Suprapubic skin (tissue), 4 donors: ENCODE data around the gene CEP95. TPM values are rescaled to one million over a fixed set of nuclear protein-coding genes. Genes with fewer than 3 reads are reported as not detected.
A peak's percentile ranks its signal among the peaks of the same experiment; 100 is the strongest.
"Not testable (repeated sequence)": the region's sequence is repeated elsewhere in the genome, so short reads cannot be mapped to it uniquely, and the experiment has no call there.

Source experiments
- DNase-seq, 2 donors: peaks; one replicate each; pipeline ENCODE4 v3.0.0-alpha.2; 2019; ENCODE audit warnings: low spot score in 2 of 2
- H3K27ac ChIP-seq: fragments of 200-600 bp; sonication (generic); one replicate; pipeline ENCODE4 v1.5.1; 2019
- H3K27me3 ChIP-seq: fragments of 200-600 bp; sonication (generic); one replicate; pipeline ENCODE4 v1.5.1; 2019
- H3K36me3 ChIP-seq: fragments of 200-600 bp; sonication (generic); one replicate; pipeline ENCODE4 v1.5.1; 2019
- H3K4me1 ChIP-seq: fragments of 200-600 bp; sonication (generic); one replicate; pipeline ENCODE4 v1.5.1; 2019
- H3K4me3 ChIP-seq: fragments of 200-600 bp; sonication (generic); one replicate; pipeline ENCODE4 v1.5.1; 2019; ENCODE audit warnings: mild to moderate bottlenecking
- H3K9me3 ChIP-seq: fragments of 200-600 bp; sonication (generic); one replicate; pipeline ENCODE4 v1.5.1; 2019
- EP300 ChIP-seq: sonication (generic); formaldehyde crosslinking; IDR thresholded peaks from one replicate; pipeline ENCODE4 v1.6.1; 2017; ENCODE audit warnings: antibody characterized with exemption
- POLR2A ChIP-seq, 2 donors: fragments of 450-650 bp; IDR thresholded peaks; one replicate each; pipeline ENCODE4 v1.6.1; 2017; ENCODE audit warnings: antibody characterized with exemption in 2 of 2, mild to moderate bottlenecking in 2 of 2, moderate library complexity in 2 of 2
- POLR2AphosphoS5 ChIP-seq, 3 donors: sonication (generic); formaldehyde crosslinking; IDR thresholded peaks; one replicate each; pipeline ENCODE4 v1.6.1; 2017; ENCODE audit warnings: antibody characterized with exemption in 3 of 3
- WGBS: methylation state at CpG from one replicate; pipeline ENCODE4 v1.1.5; 2018; 5-methylcytosine and 5-hydroxymethylcytosine counted together
- total RNA-seq, 4 donors: library from RNA; depleted of rRNA; stranded (reverse); fragments of >200 nt; gene quantifications; one replicate each; pipeline ENCODE4 v1.1.0, GENCODE V29; 2016
- TF ChIP-seq, protein P1 (sequence below), 2 donors: fragments of 200-600 bp in 1 of 2; fragments of 450-650 bp in 1 of 2; sonication (generic) in 1 of 2; IDR thresholded peaks; one replicate each; pipeline ENCODE4 v1.5.1; 2016 to 2019; ENCODE audit warnings: antibody characterized with exemption in 2 of 2, mild to moderate bottlenecking in 1 of 2, moderate library complexity in 1 of 2

The CEP95 gene
- total RNA-seq, 4 donors from 2014 or later = 46.8 to 200 (median 61.5) TPM

- no peak overlapping the region for H3K27ac ChIP-seq
- no peak for DNase-seq
- no peak for TF ChIP-seq POLR2AphosphoS5 (IDR thresholded peaks at IDR 0.05)
- no peak for TF ChIP-seq EP300
- no peak for TF ChIP-seq POLR2A (IDR thresholded peaks at IDR 0.05)
- TF ChIP-seq, protein P1, sequence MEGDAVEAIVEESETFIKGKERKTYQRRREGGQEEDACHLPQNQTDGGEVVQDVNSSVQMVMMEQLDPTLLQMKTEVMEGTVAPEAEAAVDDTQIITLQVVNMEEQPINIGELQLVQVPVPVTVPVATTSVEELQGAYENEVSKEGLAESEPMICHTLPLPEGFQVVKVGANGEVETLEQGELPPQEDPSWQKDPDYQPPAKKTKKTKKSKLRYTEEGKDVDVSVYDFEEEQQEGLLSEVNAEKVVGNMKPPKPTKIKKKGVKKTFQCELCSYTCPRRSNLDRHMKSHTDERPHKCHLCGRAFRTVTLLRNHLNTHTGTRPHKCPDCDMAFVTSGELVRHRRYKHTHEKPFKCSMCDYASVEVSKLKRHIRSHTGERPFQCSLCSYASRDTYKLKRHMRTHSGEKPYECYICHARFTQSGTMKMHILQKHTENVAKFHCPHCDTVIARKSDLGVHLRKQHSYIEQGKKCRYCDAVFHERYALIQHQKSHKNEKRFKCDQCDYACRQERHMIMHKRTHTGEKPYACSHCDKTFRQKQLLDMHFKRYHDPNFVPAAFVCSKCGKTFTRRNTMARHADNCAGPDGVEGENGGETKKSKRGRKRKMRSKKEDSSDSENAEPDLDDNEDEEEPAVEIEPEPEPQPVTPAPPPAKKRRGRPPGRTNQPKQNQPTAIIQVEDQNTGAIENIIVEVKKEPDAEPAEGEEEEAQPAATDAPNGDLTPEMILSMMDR (IDR thresholded peaks at IDR 0.05) = no peak
- H3K27me3 ChIP-seq = no peaks in the 10 kb centered on the region
- H3K9me3 ChIP-seq = no peaks in the 10 kb centered on the region
- no peak overlapping the region for H3K4me3 ChIP-seq
- peaks cover 40% of the 10 kb centered on the region for H3K36me3 ChIP-seq
- 69% methylated on average over 3 of the region's 3 CpGs for whole genome bisulfite sequencing
- H3K4me1 ChIP-seq = peaks cover 27% of the 10 kb centered on the region
Observed at GRCh38 chr17:64491994-64492393, 14.8 kb upstream of the CEP95 start.

DNA sequence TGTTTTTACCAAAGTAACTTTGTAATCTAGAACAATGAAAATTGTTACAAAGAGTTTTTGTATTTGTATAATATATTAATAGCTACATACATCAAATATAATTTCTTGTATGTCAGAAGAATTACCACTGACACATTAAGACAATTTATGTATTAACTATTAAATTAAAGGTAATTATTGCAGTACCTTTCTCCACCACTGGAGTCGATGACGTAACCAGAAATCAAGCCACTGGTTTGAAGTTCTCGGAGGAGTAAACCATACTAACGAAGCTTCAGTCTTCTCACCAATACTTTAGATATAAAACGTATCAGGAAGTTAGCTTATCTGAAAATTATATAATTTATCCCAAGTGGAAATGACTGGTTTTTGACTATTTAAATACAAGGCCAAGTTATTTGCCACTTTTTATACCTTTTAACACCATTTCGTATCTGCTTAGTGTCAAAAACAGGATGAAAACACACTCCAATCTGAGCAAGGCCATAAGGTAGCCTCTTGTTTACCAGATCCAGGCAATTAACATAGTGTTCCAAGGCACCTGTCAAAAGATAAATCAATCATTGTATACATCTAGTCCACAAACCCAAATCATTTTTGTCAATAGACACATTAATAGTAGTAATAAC is 14.2 kb upstream of the CEP95 start:
- DNase-seq = no peak
- H3K4me3 ChIP-seq = no peak overlapping the region
- TF ChIP-seq, protein P1 (IDR thresholded peaks at IDR 0.05) = peak; percentile 37 to 57
- TF ChIP-seq POLR2A (IDR thresholded peaks at IDR 0.05) = no peak
- TF ChIP-seq POLR2AphosphoS5 (IDR thresholded peaks at IDR 0.05) = no peak
- no peak for TF ChIP-seq EP300
- peaks cover 37% of the 10 kb centered on the region for H3K36me3 ChIP-seq
- no peaks in the 10 kb centered on the region for H3K9me3 ChIP-seq
- H3K4me1 ChIP-seq = peaks cover 31% of the 10 kb centered on the region
- no peaks in the 10 kb centered on the region for H3K27me3 ChIP-seq
- 68% methylated on average over 6 of the region's 6 CpGs for WGBS
- no peak overlapping the region for H3K27ac ChIP-seq

GRCh38 chr17:64494121-64494520 is 12.7 kb upstream of the CEP95 start:
- Histone ChIP-seq H3K9me3 (no peaks in the 10 kb centered on the region), H3K27me3 (no peaks in the 10 kb centered on the region), H3K36me3 (peaks cover 36% of the 10 kb centered on the region), H3K27ac (no peak overlapping the region), H3K4me1 (peaks cover 44% of the 10 kb centered on the region), H3K4me3 (no peak overlapping the region)
- DNase-seq = no peak
- TF ChIP-seq, protein P1 (IDR thresholded peaks at IDR 0.05) = no peak
- no peak for TF ChIP-seq POLR2AphosphoS5 (IDR thresholded peaks at IDR 0.05)
- TF ChIP-seq POLR2A (IDR thresholded peaks at IDR 0.05) = no peak
- no peak for TF ChIP-seq EP300
- 83% methylated on average over 2 of the region's 2 CpGs for WGBS

- H3K27me3 ChIP-seq, H3K27ac ChIP-seq, H3K9me3 ChIP-seq, DNase-seq: not testable (repeated sequence)
- H3K4me3 ChIP-seq = peak overlapping the region; percentile 80
- peaks cover 36% of the 10 kb centered on the region for H3K36me3 ChIP-seq
- H3K4me1 ChIP-seq = peaks cover 56% of the 10 kb centered on the region
- WGBS = 87% methylated on average over 5 of the region's 5 CpGs
Observed at GRCh38 chr17:64495300-64495699, 11.5 kb upstream of the CEP95 start.

DNA sequence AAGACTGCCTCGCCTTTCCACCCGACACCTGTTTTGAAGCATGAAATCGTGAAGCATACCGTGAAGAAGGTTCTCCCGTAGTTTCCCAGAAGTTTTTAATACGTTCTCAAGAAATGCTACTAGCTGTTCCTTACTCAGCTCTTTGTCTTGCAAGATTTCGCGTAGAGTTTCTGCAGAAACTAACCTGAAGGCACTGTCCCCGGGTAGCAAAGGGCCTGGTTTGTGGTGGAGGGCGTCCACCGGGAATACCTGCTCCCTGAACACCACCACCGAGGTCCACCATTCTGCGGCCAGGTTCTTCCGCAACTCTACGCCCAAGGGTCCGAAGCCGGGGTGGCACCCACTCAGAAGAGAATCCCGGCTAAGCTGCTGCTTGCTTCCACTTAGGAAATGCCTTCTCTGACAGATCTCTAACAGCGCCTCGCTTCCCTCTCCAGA is 10.4 kb upstream of the CEP95 start:
- Histone ChIP-seq H3K27ac (peak overlapping the region; percentile 71), H3K4me3 (peak overlapping the region; percentile 80), H3K27me3 (no peaks in the 10 kb centered on the region), H3K36me3 (peaks cover 41% of the 10 kb centered on the region), H3K4me1 (peaks cover 67% of the 10 kb centered on the region), H3K9me3 (no peaks in the 10 kb centered on the region)
- under 1% methylated on average over 14 of the region's 20 CpGs for WGBS
- no peak for DNase-seq
- TF ChIP-seq POLR2AphosphoS5 (IDR thresholded peaks at IDR 0.05) = no peak
- no peak for TF ChIP-seq POLR2A (IDR thresholded peaks at IDR 0.05)
- TF ChIP-seq, protein P1 (IDR thresholded peaks at IDR 0.05) = no peak
- TF ChIP-seq EP300 = no peak
